ENCODE data around the gene TIAM2.

The TIAM2 gene

GRCh38 chr6:155069543-155069942 lies 74.4 kb downstream of the TIAM2 start:
- DNase-seq (ENCODE audit: low spot score) = no peak
- TF ChIP-seq, protein P1, sequence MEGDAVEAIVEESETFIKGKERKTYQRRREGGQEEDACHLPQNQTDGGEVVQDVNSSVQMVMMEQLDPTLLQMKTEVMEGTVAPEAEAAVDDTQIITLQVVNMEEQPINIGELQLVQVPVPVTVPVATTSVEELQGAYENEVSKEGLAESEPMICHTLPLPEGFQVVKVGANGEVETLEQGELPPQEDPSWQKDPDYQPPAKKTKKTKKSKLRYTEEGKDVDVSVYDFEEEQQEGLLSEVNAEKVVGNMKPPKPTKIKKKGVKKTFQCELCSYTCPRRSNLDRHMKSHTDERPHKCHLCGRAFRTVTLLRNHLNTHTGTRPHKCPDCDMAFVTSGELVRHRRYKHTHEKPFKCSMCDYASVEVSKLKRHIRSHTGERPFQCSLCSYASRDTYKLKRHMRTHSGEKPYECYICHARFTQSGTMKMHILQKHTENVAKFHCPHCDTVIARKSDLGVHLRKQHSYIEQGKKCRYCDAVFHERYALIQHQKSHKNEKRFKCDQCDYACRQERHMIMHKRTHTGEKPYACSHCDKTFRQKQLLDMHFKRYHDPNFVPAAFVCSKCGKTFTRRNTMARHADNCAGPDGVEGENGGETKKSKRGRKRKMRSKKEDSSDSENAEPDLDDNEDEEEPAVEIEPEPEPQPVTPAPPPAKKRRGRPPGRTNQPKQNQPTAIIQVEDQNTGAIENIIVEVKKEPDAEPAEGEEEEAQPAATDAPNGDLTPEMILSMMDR (IDR thresholded peaks at IDR 0.05; ENCODE audit: extremely low read depth, insufficient read depth, missing control alignments) = no peak
- in situ Hi-C loops (cut with MboI; ENCODE audit: low pct_unique_long_range_greater_than_20kb, low sequenced_read_pairs, unreplicated experiment) = no loop called here

- TF ChIP-seq, protein P1 (IDR thresholded peaks at IDR 0.05; ENCODE audit: extremely low read depth, insufficient read depth, missing control alignments) = no peak
- in situ Hi-C loops (cut with MboI; ENCODE audit: low pct_unique_long_range_greater_than_20kb, low sequenced_read_pairs, unreplicated experiment) = no loop called here
- DNase-seq (ENCODE audit: low spot score) = no peak
Measured at GRCh38 chr6:155075930-155076695, 81.0 kb downstream of the TIAM2 start.

DNA sequence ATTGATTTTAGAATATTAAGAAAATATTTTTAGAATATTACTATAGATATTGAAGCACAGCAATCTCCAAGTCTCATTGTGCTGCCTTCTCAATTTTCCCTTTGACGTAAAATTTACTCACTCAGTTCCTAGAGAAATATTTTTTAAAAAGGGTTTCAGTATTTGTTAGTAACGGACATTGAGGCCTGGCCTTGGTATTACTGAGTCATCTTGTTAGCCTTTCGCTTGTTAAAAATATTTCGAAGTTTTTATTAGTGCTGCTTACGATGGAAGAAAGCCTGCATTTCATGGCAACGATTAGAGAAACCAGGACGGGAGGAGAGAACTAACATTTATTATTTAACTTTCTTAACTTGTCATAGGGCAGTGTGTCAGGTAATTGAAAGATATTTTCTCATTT lies 82.2 kb downstream of the TIAM2 start:
- TF ChIP-seq, protein P1 (IDR thresholded peaks at IDR 0.05; ENCODE audit: extremely low read depth, insufficient read depth, missing control alignments) = no peak
- in situ Hi-C loops (cut with MboI; ENCODE audit: low pct_unique_long_range_greater_than_20kb, low sequenced_read_pairs, unreplicated experiment) = no loop called here
- DNase-seq (ENCODE audit: low spot score) = no peak

DNA sequence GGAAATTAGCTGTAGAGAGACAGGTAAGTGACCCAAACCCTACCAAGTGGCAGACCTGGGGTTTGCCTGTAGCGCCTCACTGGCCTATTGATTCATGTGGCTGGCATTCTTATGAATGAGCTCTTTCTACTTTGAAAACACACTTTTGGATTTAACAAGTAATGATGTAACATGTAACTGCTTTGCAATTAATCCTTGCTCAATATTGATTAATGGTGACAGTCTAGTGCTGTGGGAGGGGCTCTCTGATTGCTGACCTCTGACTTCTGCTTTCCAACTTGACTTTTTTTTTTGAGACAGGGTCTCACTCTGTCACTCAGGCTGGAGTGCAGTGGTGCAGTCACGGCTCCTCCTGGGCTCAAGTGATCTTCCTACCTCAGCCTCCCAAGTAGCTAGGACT lies 82.7 kb downstream of the TIAM2 start:
- no peak for DNase-seq (ENCODE audit: low spot score)
- in situ Hi-C loops (cut with MboI; ENCODE audit: low pct_unique_long_range_greater_than_20kb, low sequenced_read_pairs, unreplicated experiment) = no loop called here

GRCh38 chr6:155078331-155078745 lies 83.2 kb downstream of the TIAM2 start:
- DNase-seq (ENCODE audit: low spot score) = no peak
- TF ChIP-seq, protein P1 (IDR thresholded peaks at IDR 0.05; ENCODE audit: extremely low read depth, insufficient read depth, missing control alignments) = no peak
- in situ Hi-C loops (cut with MboI; ENCODE audit: low pct_unique_long_range_greater_than_20kb, low sequenced_read_pairs, unreplicated experiment) = no loop called here

More for the DNA sequence above, 82.7 kb downstream of the TIAM2 start:
- TF ChIP-seq, protein P1 (IDR thresholded peaks at IDR 0.05; ENCODE audit: extremely low read depth, insufficient read depth, missing control alignments) = no peak

DNA sequence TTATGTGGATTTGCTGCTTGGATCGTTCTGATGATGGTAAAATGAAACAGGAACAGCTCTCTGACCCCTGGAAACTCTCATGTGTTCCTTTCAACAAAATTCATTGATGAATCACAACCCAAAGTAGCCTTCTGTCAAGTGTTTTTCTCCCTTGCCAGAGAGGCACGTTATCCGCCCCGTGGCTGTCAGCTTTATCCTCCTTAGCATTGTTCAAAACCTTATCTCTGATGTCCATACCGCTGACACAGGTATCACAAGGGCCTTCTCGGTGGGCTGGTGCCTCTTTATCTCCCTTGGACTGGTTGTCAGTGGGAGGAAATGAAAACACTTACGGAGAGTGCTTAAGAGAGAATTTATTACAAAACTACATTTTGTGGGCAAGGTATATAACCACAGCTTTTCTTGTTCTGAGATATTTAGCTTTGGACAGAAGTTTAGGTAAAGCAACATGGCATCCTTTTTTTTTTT lies 84.9 kb downstream of the TIAM2 start:
- DNase-seq (ENCODE audit: low spot score) = no peak
- TF ChIP-seq, protein P1 (IDR thresholded peaks at IDR 0.05; ENCODE audit: extremely low read depth, insufficient read depth, missing control alignments) = no peak
- in situ Hi-C loops (cut with MboI; ENCODE audit: low pct_unique_long_range_greater_than_20kb, low sequenced_read_pairs, unreplicated experiment) = no loop called here
